GM10266 (cell line): ENCODE data around the gene TMEM98.

ENCODE experiments used
- DNase-seq: peaks from one replicate; pipeline ENCODE4 v3.0.0; 2012; ENCODE audit errors: extremely low spot score
- TF ChIP-seq, protein P1 (sequence below): IDR thresholded peaks from 2 replicates; pipeline ENCODE4 v1.5.1; 2012; ENCODE audit warnings: mild to moderate bottlenecking, low read depth; ENCODE audit not compliant: control insufficient read depth, insufficient read depth; ENCODE audit errors: missing control alignments

Gene TMEM98

GRCh38 chr17:32936894-32937500, 9.0 kb downstream of the TMEM98 start:
- TF ChIP-seq, protein P1, sequence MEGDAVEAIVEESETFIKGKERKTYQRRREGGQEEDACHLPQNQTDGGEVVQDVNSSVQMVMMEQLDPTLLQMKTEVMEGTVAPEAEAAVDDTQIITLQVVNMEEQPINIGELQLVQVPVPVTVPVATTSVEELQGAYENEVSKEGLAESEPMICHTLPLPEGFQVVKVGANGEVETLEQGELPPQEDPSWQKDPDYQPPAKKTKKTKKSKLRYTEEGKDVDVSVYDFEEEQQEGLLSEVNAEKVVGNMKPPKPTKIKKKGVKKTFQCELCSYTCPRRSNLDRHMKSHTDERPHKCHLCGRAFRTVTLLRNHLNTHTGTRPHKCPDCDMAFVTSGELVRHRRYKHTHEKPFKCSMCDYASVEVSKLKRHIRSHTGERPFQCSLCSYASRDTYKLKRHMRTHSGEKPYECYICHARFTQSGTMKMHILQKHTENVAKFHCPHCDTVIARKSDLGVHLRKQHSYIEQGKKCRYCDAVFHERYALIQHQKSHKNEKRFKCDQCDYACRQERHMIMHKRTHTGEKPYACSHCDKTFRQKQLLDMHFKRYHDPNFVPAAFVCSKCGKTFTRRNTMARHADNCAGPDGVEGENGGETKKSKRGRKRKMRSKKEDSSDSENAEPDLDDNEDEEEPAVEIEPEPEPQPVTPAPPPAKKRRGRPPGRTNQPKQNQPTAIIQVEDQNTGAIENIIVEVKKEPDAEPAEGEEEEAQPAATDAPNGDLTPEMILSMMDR = peak; percentile 90
- peak; percentile 79 for DNase-seq

GRCh38 chr17:32940706-32941390, 12.9 kb downstream of the TMEM98 start:
- TF ChIP-seq, protein P1 = no peak
- no peak for DNase-seq

DNA sequence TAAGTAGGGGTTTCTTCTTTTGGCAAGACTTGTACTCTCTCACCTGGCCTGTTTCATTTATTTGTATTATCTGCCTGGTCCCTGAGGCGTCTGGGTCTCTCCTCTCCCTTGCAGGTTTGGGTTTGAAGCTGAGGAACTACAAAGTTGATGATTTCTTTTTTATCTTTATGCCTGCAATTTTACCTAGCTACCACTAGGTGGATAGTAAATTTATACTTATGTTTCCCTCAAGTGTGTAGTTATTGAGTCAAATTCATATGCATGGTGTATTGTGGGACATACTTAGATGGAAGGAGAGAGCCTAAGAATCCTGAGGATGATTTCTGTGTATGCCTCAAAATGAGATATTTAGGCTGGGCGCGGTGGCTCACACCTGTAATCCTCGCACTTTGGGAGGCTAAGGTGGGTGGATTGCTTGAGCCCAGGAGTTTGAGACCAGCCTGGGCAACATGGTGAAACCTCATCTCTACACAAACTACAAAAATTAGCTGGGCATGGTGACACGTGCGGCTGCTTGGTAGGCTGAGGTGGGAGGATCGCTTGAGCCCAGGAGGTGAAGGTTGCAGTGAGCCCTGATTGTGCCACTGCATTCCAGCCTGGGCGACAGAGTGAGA, 13.6 kb downstream of the TMEM98 start:
- TF ChIP-seq, protein P1 = no peak
- DNase-seq = no peak

GRCh38 chr17:32943206-32943605, 15.3 kb downstream of the TMEM98 start:
- TF ChIP-seq, protein P1 = no peak
- DNase-seq = no peak

DNA sequence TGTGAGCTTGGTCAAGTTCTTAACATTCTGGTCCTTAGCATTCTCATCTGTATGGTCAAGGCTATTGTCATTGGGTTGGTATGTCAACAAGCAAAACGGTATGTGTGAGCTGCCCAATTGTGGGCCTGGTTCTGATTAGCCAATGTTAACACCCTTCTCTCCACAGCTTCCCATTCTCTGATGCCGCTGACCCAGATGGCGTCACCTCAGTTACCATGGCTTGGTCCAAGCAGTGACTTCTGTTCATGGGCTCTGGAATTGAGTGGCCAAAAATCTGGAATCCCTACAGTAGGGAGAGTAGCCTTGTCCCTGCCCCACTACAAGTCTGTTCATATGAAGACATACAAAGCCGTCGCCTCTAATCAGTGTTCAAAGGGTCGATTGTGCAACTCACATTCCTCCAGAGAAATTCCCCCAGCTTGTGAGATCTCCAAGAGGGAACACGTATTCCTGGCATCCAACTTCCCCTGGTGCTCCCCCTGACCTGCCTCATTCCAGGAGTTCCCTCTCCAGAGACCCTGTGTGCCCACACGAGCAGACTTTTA, 15.8 kb downstream of the TMEM98 start:
- no peak for DNase-seq
- TF ChIP-seq, protein P1 = no peak

GRCh38 chr17:32944248-32945020, 16.5 kb downstream of the TMEM98 start:
- no peak for DNase-seq
- TF ChIP-seq, protein P1 = no peak
